ENCODE measurements around the gene CLDN22.
"Not testable (repeated sequence)": the region's sequence is repeated elsewhere in the genome, so short reads cannot be mapped to it uniquely, and the experiment has no call there.

Gene CLDN22

GRCh38 chr4:183347146-183347545 is 27.1 kb upstream of the CLDN22 start:
- DNase-seq = no peak

- no peak for DNase-seq
These were observed 25.2 kb upstream of the CLDN22 start for GRCh38 chr4:183345261-183345660.

- no peak for DNase-seq
These were observed 24.6 kb upstream of the CLDN22 start for GRCh38 chr4:183344523-183345255.

GRCh38 chr4:183343730-183344129 is 23.7 kb upstream of the CLDN22 start:
- no peak for DNase-seq

DNA sequence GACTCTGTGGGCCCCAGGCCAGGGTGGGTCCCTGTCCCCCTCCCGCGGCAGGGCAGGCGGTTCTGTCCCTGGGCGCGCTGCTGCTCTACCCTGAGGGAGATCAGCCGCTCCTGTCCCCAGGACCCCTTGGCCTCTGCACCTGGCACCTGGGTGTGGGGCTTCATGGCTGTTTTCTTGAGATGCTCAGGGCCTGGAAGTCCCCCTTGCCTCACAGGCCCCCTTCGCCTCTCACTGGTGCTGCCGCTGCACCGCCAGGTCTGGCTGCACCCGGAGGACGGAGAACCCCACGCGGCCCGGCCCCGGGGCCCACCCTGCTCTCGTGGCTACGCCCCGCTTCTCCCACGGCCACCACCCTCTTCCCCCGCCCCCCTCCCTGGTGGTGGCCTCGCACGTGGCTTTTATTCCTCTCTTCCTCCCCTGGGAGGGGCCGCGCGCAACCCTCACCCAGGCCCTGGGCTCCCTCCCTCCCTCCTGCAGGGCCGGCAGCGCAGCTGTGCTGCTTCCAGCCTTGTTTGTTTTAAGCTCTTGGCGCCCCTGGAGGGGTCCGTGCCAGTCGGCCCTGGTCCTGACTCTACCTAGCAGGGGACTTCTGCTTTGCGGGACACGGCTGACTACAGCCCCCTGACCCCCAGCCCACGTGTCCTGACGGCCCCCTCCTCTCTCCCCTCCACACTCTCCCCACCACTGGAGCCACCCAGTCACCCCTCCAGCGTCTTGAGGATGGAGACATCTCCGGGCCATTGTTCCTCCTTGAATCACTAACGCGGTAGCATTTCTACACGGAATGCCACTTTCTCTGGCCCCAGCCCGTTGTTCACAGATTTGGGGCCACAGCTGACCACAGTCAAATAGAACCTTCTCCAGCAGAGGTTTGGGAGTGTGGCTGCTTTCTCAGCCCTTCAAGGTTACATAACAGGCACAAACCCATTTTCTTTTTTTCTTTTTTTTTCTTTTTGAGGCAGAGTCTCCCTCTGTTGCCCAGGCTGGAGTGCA is 22.8 kb upstream of the CLDN22 start:
- DNase-seq = no peak

DNA sequence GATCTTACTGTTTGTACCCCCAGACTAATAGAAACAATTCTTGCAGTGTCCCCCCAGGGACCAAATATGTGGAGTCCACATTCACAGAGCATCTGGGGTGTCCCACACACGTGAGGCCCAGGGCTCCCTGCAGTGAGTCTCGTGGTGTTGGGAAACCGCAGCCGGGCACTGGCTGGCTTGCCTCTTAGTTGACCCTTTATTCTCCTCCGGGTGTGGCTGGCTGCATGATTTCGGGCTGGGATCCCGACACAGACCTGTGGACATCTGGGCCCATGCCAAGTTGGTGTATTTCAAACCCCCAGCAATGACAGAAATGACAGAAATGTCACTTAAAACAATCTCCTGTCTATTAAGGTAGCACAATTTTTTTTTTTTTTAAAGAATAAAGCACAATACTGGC is 17.8 kb upstream of the CLDN22 start:
- no peak for DNase-seq

DNA sequence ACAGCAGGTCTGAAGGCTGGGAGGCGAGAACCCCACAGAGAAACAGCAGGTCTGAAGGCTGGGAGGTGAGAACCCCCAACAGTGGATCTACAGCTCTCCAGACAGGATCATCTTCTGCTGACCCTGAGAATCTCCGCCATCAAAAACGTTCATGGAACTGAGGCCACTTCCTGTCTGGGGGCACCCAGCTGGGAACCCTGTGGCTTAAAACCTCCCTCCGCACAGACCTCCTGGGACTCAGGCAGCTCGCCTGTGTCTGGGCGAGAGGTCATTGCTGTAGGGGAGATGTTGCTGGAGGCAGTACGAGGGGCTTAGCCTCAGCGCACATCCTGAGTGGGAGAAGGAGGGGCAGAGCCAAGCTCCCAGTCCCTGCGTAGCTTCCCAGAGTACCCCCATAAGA is 17.3 kb upstream of the CLDN22 start:
- DNase-seq = no peak

DNA sequence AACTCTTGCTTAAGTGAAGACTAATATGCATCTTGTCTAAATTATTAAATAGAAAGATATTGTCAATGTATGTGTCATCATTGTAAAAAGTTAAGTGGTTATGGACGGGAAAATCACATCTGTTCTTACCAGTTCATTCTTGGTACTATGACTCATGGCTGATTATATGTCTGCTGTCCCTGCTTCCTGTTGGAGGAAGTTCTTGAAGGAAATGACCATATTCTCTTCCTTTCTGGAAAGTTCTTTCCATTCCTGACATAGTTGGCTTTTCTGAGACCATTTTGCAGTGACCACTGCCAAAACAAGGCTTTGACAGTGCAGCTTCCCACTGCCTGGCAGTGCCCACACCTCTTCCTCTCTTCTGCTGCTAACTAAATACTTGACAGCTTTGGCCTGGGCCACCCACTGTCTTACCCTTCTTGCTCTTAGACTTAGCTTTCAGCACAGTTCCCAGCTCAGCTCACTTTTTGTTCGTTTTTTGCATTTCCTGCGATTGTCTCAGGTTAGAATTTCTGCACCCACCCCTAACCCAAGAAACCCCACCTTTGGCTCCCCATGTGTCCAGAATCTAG is 15.4 kb upstream of the CLDN22 start:
- no peak for DNase-seq

DNA sequence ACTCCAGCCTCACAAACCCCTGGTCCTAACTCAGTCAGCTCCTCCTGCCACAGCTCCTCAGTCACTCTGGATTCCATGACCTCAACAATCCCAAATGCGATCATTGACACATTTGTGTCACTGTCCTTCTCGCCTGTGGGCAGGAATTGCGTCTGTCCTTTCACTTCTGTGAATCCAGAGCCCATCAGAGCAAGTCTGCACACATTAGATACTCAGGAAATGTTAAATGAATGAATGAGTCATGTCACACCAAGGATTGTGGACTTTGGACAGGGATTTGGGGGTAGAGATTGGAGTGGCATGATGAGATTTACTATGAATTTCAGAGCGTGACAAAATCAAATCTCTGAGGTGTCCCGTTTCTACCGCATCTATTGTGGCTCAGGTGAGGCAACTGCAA is 13.9 kb upstream of the CLDN22 start:
- DNase-seq = no peak

DNA sequence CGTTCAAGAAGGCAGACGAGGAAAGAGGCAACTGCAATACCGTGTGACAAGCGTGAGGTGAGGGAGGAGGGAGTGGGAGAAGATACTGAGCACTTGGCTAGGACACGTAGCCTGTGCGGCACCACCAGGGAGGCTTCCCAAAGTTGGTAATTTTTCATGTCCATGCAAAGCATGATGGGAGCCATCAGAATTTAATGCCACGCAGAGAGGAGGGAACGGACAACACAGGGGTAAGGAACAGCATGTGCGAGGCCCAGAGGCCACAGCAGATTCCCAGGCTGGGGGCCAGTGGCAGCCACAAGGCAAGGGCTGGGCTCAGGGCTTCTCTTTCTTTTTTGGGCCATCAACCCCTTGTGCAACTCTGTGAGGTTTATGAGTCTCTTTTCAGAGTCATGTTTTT is 13.1 kb upstream of the CLDN22 start:
- no peak for DNase-seq

DNA sequence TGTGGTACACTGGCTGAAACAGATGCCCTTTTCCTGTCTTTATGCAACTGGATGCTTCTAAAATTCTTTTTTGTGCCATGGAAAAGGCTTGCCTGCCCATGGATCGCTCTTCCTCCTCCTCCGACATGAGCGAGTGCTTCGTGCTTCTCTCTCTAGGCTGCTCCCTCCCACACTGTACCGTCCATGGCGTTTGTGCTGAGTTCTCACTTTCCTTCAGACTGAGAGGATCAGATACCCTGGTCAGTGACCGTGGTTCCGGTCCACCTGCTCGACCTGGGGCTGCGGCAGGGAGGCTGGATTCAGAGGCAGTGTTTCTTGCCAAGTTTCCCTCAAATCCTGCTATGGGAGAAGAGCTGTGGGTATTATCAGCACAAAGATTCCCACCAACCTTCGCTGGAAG is 12.4 kb upstream of the CLDN22 start:
- no peak for DNase-seq

DNA sequence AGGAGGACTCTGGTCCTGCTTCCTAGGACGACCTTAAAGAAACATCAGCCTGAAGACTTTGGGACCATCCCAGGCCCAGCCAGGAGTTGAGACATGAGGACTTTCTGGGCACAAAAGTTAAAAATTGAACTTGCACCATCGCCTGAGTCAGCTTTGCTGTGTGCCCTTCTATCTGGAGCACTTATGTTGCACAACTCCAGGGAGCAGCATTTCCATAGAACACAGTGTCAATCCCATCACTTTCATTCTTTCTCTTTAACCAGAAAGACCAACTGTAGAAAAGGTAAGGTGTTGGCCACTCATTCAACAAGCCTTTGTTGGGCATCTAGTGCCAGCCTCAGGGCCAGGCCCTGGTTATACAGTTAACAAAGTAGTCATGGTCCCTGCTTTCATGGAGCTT is 10.8 kb upstream of the CLDN22 start:
- no peak for DNase-seq

DNA sequence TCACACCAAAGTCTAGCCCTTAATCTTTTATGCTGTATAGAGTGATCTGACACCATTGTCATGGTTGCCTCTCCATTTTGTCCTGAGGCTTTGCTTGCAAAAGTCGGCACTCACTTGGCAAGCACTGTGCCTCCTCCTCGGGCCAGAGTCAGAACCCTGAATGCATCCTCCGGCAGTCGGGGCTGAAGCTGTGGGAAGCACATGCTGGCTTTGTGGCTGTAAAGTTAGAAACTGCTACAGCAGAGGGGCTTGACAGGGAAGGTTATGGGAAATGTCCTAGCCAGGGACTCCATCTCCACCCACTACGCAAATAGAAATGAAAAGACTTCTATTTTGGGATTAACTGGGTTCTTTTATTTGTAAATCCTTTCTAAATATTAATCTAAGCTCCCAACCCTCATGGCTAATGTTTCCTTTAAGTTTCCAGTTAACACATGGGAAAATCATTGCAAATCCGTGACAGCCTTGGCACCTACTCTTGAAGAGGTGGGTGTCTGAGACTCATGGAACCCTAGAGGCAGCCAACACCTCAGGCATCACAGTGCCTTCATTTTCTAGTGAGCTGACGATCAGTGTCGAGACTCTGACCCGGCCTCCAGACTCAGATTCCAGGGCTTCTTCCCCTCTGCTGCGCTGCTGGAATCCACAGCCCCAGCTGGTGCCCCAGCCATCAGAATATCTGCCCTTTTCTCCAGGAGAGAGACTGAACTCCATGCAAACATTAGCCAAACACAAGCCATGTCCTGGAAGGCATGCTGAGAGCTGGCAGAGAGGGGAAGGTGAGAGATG is 10.1 kb upstream of the CLDN22 start:
- no peak for DNase-seq

GRCh38 chr4:183329244-183329643 is 9.2 kb upstream of the CLDN22 start:
- no peak for DNase-seq

DNA sequence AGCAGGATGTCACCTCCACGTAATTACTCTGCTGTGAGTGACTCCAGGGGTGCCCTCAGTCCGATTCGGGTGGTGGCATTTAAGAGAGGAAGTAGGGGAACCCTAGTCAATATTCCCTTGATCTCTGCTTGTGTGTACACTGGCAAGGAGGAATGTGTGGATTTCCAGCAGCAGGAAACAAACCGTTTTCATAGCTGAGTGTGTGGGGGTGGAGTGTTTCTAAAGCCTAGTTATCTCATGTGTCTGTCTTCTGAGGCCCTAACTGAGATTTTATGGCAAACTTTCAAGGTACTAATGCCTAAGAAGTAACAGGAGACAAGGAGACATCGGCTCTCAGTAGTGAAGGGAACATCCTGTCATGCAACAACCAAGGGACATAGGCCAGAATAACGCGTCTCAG is 8.8 kb upstream of the CLDN22 start:
- DNase-seq = no peak

DNA sequence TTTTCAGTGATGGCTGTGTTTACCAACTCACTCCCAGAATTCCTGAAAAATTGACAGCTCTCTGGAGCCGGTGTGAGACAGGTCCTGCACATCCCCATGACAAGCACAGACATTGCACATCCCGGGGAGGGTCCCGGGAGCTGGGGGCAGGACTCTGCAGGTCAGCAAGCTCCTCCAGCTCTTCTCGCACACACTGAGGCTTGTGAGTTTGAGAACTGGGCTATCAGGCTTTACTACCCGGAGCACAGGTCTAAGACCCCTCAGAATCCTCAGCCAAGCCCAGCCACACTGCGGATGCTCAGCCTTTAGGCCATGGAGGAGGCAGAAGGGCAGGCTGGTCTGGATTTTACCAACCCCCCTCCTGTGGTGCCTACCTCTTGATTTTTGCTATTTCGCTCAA is 7.8 kb upstream of the CLDN22 start:
- DNase-seq = no peak

GRCh38 chr4:183326853-183327252 is 6.8 kb upstream of the CLDN22 start:
- no peak for DNase-seq

- DNase-seq = not testable (repeated sequence)
These were observed 6.3 kb upstream of the CLDN22 start for GRCh38 chr4:183326387-183326786.

DNA sequence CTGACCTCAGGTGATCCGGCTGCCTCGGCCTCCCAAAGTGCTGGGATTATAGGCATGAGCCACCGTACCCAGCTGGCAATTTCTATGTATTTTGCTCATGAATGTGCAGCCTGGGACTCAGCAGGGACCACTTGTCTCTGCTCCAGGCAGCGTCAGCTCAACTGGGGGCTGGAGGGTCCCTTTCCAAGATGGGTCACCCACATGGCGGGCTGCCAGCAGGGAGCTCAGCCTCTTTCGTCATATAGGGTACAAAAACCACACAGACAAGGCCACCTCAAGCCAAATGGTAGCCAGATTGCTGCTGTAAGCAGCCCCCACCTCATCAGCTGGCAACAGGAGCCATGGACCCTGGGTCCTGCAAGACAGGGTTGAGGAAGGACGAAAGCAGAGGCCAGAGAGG is 4.5 kb upstream of the CLDN22 start:
- no peak for DNase-seq

DNA sequence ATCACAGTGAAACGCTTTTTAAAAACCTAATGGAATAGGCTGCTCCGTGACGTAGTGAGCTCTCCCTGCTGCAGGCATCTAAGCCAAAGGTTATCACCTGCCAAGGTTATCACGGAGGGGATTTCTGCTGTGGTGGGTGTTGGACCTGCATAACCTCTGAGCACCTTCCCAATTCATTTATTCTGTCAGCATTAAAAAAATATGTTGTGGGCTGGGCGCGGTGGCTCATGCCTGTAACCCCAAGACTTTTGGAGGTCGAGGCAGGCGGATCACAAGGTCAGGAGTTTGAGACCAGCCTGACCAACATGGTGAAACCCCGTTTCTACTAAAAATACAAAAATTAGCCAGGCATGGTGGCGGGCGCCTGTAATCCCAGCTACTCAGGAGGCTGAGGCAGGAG is 4.0 kb upstream of the CLDN22 start:
- DNase-seq = not testable (repeated sequence)

DNA sequence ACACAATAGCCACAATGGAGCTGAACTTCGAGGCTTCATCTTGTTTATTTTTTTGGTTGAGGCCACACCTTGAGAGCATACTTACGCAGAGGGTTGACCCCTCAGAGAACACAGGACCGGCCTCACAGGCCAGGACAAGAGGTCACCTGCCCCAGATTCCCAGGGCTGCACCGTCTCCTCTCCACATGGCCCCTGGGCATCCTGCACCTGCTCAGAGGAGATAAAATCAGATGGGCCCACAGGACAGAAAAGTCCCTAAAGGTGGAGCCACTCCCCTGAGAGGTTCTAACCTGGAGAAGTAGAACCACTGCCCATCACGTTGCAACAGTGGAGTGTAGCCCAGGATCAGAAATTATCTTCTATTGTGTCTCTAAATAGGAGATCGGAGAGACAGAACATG is 3.2 kb upstream of the CLDN22 start:
- DNase-seq = no peak

DNA sequence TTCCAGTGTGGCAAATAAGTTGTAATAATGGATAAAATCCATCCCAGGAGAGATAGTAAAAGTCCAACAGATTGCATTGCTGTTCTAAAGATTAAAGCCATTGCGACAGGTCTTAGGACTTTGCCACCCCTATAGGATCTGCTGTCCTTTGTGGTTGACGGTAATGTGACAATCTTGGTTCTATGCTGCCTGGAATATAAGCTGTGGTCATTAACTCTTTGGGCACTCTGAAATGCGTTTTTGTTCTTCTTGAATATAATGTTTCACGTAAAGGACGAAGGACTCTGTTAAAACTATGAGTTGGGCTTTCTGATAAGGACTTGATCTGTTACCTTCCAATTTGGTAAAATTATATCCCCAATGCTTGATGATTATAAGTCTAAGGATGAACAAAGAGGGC is 2.2 kb upstream of the CLDN22 start, which contains the start of gene CLDN24:
Gene CLDN24 (minus strand): TSS at position 101 of the 400 bp plus-strand sequence. CDS start 0 bp downstream, at position 101.
- no peak for DNase-seq

DNA sequence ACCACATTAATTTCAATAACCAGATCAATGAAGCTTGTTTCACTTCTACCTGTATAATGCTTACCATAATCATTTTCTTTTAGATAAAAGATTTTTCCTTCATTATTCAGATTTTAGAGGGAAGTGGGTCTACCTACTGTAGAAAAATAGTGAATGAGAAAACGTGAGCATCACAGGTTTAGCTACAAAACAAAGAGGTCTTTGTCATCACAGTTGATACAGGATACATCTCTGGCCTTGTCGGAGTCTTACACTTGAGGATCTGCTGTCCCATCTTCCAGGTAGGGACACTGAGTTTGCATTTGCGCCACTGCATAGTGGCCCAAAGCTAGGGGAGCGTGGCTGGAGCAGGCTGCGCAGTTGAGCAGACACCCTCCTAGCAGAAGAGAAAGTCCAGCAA is 1.4 kb upstream of the CLDN22 start:
- no peak for DNase-seq

Data from DMS79 treated with DMSO at 0.1 percent for 48 hours (cell line).